Lower leg skin (tissue), 3 donors: ENCODE measurements around the gene THY1.

Experiments
- CTCF ChIP-seq, 3 donors: fragments of 450-650 bp; IDR thresholded peaks; one replicate each; pipeline ENCODE4 v1.5.1; 2016; ENCODE audit warnings: antibody characterized with exemption in 3 of 3, mild to moderate bottlenecking in 3 of 3, moderate library complexity in 2 of 3
- POLR2A ChIP-seq, 2 donors: fragments of 450-650 bp; IDR thresholded peaks; one replicate each; pipeline ENCODE4 v1.6.1; 2016 to 2017; ENCODE audit warnings: antibody characterized with exemption in 2 of 2, mild to moderate bottlenecking in 1 of 2, moderate library complexity in 1 of 2

- no peak for TF ChIP-seq CTCF (IDR thresholded peaks at IDR 0.05)
- TF ChIP-seq POLR2A (IDR thresholded peaks at IDR 0.05): no peak
These were observed 26.5 kb upstream of the THY1 start for GRCh38 chr11:119449498-119449897.
